GM12865 (cell line): Measurements from ENCODE around the gene ARNT2.

ENCODE experiments used
- DNase-seq: peaks from one replicate; pipeline ENCODE4 v3.0.0; 2010; ENCODE audit warnings: low read depth
- H3K4me3 ChIP-seq: 2 replicates; pipeline ENCODE4 v1.5.1; 2011; ENCODE audit warnings: mild to moderate bottlenecking, low read depth, low read length, control low read depth
- TF ChIP-seq, protein P1 (sequence below): IDR thresholded peaks from 2 replicates; pipeline ENCODE4 v1.5.1; 2011; ENCODE audit warnings: low read length, control low read depth, low read depth, inconsistent platforms; ENCODE audit not compliant: insufficient read depth; ENCODE audit errors: missing control alignments

The ARNT2 gene

DNA sequence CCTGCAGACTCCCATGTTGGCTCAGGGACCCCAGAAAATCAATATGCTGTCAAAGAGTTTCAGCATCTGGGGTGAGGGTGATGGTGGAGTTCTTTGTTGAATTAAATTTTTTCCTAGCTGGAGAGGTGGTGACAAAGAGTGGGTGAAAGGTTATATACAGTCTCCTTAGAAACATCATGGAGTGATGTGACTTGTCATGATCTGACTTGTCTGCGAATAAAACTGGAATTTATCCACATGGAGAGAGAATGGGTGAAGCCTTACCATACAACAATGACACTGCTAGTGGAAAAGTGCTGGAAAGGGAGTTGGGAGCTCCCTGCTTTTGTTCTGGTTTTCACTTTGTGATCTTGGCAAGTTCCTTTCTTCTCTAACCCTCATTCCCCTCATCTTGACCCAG lies 75.0 kb downstream of the ARNT2 start:
- no peak overlapping the region for H3K4me3 ChIP-seq
- TF ChIP-seq, protein P1, sequence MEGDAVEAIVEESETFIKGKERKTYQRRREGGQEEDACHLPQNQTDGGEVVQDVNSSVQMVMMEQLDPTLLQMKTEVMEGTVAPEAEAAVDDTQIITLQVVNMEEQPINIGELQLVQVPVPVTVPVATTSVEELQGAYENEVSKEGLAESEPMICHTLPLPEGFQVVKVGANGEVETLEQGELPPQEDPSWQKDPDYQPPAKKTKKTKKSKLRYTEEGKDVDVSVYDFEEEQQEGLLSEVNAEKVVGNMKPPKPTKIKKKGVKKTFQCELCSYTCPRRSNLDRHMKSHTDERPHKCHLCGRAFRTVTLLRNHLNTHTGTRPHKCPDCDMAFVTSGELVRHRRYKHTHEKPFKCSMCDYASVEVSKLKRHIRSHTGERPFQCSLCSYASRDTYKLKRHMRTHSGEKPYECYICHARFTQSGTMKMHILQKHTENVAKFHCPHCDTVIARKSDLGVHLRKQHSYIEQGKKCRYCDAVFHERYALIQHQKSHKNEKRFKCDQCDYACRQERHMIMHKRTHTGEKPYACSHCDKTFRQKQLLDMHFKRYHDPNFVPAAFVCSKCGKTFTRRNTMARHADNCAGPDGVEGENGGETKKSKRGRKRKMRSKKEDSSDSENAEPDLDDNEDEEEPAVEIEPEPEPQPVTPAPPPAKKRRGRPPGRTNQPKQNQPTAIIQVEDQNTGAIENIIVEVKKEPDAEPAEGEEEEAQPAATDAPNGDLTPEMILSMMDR, result no peak
- no peak for DNase-seq

DNA sequence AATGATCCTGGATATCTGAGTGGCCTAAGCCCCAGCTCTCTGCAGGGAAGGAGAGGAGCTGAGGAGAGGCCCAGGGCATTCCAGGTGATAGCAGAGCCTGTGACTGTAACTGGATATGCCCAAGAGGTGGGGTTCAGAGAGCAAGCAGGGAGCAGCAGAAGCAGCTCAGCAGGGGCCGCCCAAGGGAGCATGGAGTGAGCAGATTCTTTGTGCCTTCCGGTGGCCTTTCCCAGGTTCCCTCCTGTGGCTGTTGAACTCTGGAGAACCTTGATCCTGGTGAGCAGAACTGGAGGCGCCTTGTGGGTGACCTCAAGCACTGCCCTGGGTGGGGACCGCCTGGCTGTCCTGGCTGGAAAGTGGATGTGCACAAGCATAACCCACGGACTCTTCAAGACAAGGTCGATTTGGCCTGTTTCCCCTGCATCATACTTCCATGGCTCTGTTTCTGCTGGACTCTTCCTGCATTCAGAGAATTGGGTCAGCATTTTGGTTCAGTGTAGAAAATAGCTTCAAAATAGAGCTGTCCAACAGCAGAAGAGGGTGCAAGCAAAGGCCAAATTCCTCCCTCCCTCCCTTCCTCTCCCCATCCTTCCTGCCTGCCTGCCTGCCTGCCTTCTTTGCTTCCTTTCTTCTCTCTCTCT lies 76.1 kb downstream of the ARNT2 start:
- TF ChIP-seq, protein P1, result no peak
- no peak for DNase-seq
- no peak overlapping the region for H3K4me3 ChIP-seq

GRCh38 chr15:80480909-80481308 lies 76.7 kb downstream of the ARNT2 start:
- TF ChIP-seq, protein P1, result no peak
- H3K4me3 ChIP-seq, result no peak overlapping the region
- DNase-seq, result no peak

DNA sequence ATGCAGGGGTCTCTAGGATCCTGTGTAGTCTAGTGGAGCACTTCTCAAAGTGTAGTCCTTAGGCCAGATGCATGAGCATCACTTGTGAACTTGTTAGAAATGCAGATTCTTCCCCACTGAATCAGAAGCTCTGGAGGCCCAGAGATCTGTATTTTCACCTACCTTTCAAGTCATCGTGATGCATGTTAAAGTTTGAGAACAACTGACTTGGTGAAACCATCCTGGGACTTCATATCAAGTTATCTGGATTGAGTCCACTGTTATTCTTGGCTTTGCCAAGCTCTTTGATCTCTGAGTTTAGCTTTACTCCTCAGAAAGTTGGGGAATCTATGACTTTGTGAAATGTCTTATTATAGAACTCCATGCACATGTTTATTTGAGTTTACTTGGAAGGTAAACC lies 78.5 kb downstream of the ARNT2 start:
- TF ChIP-seq, protein P1, result no peak
- DNase-seq, result no peak
- H3K4me3 ChIP-seq, result no peak overlapping the region

DNA sequence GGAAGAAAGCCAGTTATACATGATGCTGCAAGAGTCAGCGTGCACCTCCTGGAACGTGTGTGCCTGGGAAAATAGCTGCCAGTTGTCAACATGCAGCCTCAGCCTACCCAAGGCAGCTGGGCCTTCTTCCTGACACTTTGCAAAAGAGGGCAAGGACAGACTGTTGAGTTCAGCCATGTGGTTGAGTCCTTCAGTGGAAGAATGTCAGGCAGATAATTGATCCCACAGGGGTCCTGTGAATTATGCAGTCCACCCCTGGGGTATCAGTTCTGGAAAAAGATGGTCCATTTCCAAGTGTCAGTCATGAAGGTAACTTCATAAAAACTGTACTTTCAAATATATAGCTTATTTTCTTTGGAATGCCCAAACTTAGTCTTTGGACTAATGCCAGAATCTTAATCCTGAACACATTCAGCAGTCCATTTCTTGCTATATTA lies 79.6 kb downstream of the ARNT2 start:
- TF ChIP-seq, protein P1, result no peak
- DNase-seq, result no peak
- H3K4me3 ChIP-seq, result no peak overlapping the region

- TF ChIP-seq, protein P1, result no peak
- H3K4me3 ChIP-seq, result no peak overlapping the region
- no peak for DNase-seq
Measured at GRCh38 chr15:80484333-80484864, 80.2 kb downstream of the ARNT2 start.
